Cardiac muscle cell (in vitro differentiated cells and primary cell): ENCODE results near the gene MARK4. TPM values are rescaled to one million over a fixed set of nuclear protein-coding genes. Genes with fewer than 3 reads are reported as not detected.

Source experiments
- DNase-seq, 2 donors: peaks; one replicate each; pipeline versions ENCODE4 v3.0.0 to v3.0.0-alpha.2; 2010 to 2017; ENCODE audit warnings: low read depth in 1 of 2, low spot score in 1 of 2
- H3K27ac ChIP-seq: fragments of 200-600 bp; sonication (generic); 2 replicates; pipeline ENCODE4 v1.5.1; 2016
- H3K27me3 ChIP-seq: fragments of 200-600 bp; sonication (generic); 2 replicates; pipeline ENCODE4 v1.6.0; 2016; ENCODE audit warnings: control low read depth
- H3K36me3 ChIP-seq: fragments of 200-600 bp; sonication (generic); 2 replicates; pipeline ENCODE4 v1.5.1; 2016; ENCODE audit warnings: control low read depth
- H3K4me1 ChIP-seq: fragments of 200-600 bp; sonication (generic); 2 replicates; pipeline ENCODE4 v1.8.1; 2017; ENCODE audit warnings: low read depth, mild to moderate bottlenecking, mixed run types
- H3K4me3 ChIP-seq: fragments of 200-600 bp; sonication (generic); 2 replicates; pipeline ENCODE4 v1.5.1; 2016; ENCODE audit warnings: mild to moderate bottlenecking
- H3K9me3 ChIP-seq: fragments of 200-600 bp; sonication (generic); 2 replicates; pipeline ENCODE4 v1.5.1; 2017; ENCODE audit warnings: low read depth, mild to moderate bottlenecking, control low read depth
- polyA plus RNA-seq: library from polyadenylated mRNA; unstranded; fragments of >200 nt; fragmentation: Nextera tagmentation; extraction: Ambion mirVana; gene quantifications from 2 replicates; pipeline ENCODE4 v1.2.1, GENCODE V29; 2016
- total RNA-seq: library from RNA; depleted of rRNA; stranded (reverse); fragments of >200 nt; gene quantifications from 2 replicates; pipeline ENCODE4 v1.2.3, GENCODE V29; 2016
- TF ChIP-seq, protein P1 (sequence below): IDR thresholded peaks from 2 replicates; pipeline ENCODE4 v1.5.1; 2012; ENCODE audit warnings: low read depth, mild to moderate bottlenecking, low read length

MARK4 gene
- total and polyA plus RNA-seq, 2 experiments from 2014 or later: 21.0 to 135 TPM

DNA sequence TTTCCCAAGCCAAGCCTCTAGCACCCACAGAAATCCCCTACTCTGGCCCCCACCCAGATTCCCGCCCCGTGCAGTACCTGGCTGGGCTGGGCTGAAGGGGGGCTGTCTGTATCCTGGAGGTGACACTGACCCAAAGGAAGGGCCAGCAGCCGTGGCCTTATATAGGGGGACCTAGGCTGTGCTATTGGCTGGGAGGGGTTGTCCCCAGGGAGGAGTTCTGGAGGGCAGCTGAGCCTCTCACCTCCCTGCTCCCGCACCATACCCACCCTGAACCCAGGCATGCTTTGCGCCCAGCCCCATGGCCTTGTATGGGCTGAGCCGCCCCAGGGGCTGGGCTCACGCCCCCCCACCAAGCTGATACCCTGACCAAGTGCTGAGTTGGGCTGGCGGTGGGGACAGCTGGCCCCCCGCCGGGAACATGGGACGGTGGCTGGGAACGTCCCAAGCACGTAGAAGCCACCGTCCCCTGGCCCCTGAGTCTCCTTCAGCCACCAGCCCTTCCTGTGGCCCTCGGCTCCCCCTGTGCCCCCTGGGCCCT lies 71.7 kb downstream of the MARK4 start, which contains the start of gene CKM:
TSS of gene CKM (minus strand) at position 132 of the 538 bp plus-strand sequence. CDS start 3,162 bp downstream, outside the sequence.
- no peaks in the 10 kb centered on the region for H3K9me3 ChIP-seq
- H3K27ac ChIP-seq: peak within 1 kb of the TSS; percentile 99
- peaks cover 35% of the 10 kb centered on the region for H3K4me1 ChIP-seq
- no peaks in the 10 kb centered on the region for H3K27me3 ChIP-seq
- TF ChIP-seq, protein P1, sequence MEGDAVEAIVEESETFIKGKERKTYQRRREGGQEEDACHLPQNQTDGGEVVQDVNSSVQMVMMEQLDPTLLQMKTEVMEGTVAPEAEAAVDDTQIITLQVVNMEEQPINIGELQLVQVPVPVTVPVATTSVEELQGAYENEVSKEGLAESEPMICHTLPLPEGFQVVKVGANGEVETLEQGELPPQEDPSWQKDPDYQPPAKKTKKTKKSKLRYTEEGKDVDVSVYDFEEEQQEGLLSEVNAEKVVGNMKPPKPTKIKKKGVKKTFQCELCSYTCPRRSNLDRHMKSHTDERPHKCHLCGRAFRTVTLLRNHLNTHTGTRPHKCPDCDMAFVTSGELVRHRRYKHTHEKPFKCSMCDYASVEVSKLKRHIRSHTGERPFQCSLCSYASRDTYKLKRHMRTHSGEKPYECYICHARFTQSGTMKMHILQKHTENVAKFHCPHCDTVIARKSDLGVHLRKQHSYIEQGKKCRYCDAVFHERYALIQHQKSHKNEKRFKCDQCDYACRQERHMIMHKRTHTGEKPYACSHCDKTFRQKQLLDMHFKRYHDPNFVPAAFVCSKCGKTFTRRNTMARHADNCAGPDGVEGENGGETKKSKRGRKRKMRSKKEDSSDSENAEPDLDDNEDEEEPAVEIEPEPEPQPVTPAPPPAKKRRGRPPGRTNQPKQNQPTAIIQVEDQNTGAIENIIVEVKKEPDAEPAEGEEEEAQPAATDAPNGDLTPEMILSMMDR: no peak
- DNase-seq: peak in 1 of 2 donors; percentile 65
- peak within 1 kb of the TSS; percentile 30 for H3K4me3 ChIP-seq
- H3K36me3 ChIP-seq: peaks cover 5% of the 10 kb centered on the region

GRCh38 chr19:45323671-45324081 lies 72.6 kb downstream of the MARK4 start:
- peaks cover 35% of the 10 kb centered on the region for H3K4me1 ChIP-seq
- H3K27me3 ChIP-seq: no peaks in the 10 kb centered on the region
- H3K27ac ChIP-seq: peak overlapping the region; percentile 99
- peaks cover 5% of the 10 kb centered on the region for H3K36me3 ChIP-seq
- peak in 1 of 2 donors; percentile 92 for DNase-seq
- TF ChIP-seq, protein P1: no peak
- peak overlapping the region; percentile 30 for H3K4me3 ChIP-seq
- no peaks in the 10 kb centered on the region for H3K9me3 ChIP-seq

DNA sequence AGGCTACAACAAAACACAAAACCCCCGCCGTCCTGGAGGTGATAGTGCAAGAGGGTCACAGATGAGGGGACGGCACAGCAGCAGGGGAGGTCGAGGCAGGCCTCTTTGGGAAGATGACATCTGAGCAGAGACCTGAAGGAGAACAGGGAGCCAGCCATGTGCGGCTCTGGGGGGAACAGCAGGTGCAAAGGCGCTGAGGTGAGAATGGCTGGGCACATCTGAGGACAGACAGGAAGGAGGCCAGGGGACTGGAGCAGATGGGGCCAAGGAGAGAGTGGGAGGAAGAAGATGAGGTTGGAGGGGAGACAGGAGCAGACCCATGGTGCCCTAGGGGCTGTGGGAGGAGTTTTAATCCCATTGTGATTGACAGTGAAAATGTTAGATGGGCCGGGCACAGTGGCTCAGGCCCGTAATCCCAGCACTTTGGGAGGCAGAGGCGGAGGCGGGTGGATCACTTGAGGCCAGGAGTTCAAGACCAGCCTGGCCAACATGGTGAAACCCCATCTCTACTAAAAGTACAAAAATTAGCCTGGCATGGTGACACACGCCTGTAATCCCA lies 73.4 kb downstream of the MARK4 start:
- H3K27ac ChIP-seq: peak overlapping the region; percentile 99
- H3K4me3 ChIP-seq: peak overlapping the region; percentile 30
- no peaks in the 10 kb centered on the region for H3K36me3 ChIP-seq
- H3K4me1 ChIP-seq: peaks cover 35% of the 10 kb centered on the region
- TF ChIP-seq, protein P1: no peak
- H3K27me3 ChIP-seq: no peaks in the 10 kb centered on the region
- no peaks in the 10 kb centered on the region for H3K9me3 ChIP-seq
- no peak for DNase-seq

GRCh38 chr19:45327404-45328143 lies 76.5 kb downstream of the MARK4 start:
- Histone ChIP-seq H3K4me1 (peaks cover 21% of the 10 kb centered on the region), H3K4me3 (no peak overlapping the region), H3K9me3 (no peaks in the 10 kb centered on the region), H3K27ac (no peak overlapping the region), H3K36me3 (no peaks in the 10 kb centered on the region), H3K27me3 (no peaks in the 10 kb centered on the region)
- TF ChIP-seq, protein P1: no peak
- no peak for DNase-seq

DNA sequence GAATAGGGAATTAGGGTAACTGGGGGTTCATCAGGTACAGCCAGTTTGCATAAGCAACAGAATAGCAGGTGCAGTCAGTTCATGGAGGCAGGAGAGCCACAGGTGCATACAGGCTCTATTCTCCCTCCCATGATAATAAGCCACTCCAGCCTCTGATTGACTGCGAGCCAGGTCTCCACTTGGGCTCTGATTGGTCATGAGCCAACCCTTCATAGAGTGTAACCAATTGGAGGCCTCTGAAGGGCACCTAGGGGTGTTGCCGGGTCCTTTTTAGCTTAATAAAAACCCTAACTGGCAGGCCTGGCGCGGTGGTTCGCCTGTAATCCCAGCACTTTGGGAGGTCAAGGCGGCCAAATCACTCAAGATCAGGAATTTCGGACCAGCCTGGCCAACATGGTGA lies 80.3 kb downstream of the MARK4 start:
- H3K9me3 ChIP-seq: no peaks in the 10 kb centered on the region
- H3K27ac ChIP-seq: no peak overlapping the region
- no peak for DNase-seq
- TF ChIP-seq, protein P1: no peak
- no peaks in the 10 kb centered on the region for H3K4me1 ChIP-seq
- no peak overlapping the region for H3K4me3 ChIP-seq
- H3K36me3 ChIP-seq: no peaks in the 10 kb centered on the region
- no peaks in the 10 kb centered on the region for H3K27me3 ChIP-seq
